Neuronal stem cell (in vitro differentiated cells): ENCODE data around the gene MANSC1.

ENCODE experiments used
- DNase-seq: peaks from one replicate; pipeline ENCODE4 v3.0.0-alpha.2; 2013; ENCODE audit warnings: low spot score
- H2AFZ ChIP-seq: one replicate; pipeline ENCODE4 v1.6.1; 2013; ENCODE audit warnings: mild to moderate bottlenecking, low read length, inconsistent platforms
- H2AK5ac ChIP-seq: 2 replicates; pipeline ENCODE4 v1.6.1; 2013; ENCODE audit warnings: low read depth, mild to moderate bottlenecking, inconsistent platforms, low read length, moderate library complexity, mixed read lengths
- H2BK120ac ChIP-seq: 2 replicates; pipeline ENCODE4 v1.6.1; 2013; ENCODE audit warnings: low read depth, mild to moderate bottlenecking, inconsistent platforms, low read length, moderate library complexity, mixed read lengths
- H2BK12ac ChIP-seq: one replicate; pipeline ENCODE4 v1.6.1; 2013; ENCODE audit warnings: low read length, inconsistent platforms
- H2BK15ac ChIP-seq: 2 replicates; pipeline ENCODE4 v1.6.1; 2013; ENCODE audit warnings: mild to moderate bottlenecking, low read length, inconsistent platforms, mixed read lengths
- H2BK5ac ChIP-seq: one replicate; pipeline ENCODE4 v1.6.1; 2013; ENCODE audit warnings: inconsistent platforms, mild to moderate bottlenecking, low read length, moderate library complexity
- H3K14ac ChIP-seq: one replicate; pipeline ENCODE4 v1.6.1; 2013; ENCODE audit warnings: low read length, inconsistent platforms
- H3K18ac ChIP-seq: 2 replicates; pipeline ENCODE4 v1.6.1; 2013; ENCODE audit warnings: low read length, inconsistent platforms
- H3K23ac ChIP-seq: 2 replicates; pipeline ENCODE4 v1.6.1; 2013; ENCODE audit warnings: low read depth, mild to moderate bottlenecking, mixed read lengths, low read length, inconsistent platforms; ENCODE audit not compliant: poor library complexity
- H3K27ac ChIP-seq: replicated peaks from 3 replicates; pipeline ENCODE4 v1.5.1; 2013; ENCODE audit warnings: low read length, inconsistent platforms
- H3K27me3 ChIP-seq, 3 experiments: 2 replicates each; pipeline ENCODE4 v1.6.1; 2013; ENCODE audit warnings: low read length in 3 of 3, mild to moderate bottlenecking in 2 of 3, inconsistent platforms in 1 of 3, low read depth in 1 of 3, mixed read lengths in 1 of 3, moderate library complexity in 1 of 3; ENCODE audit not compliant: control insufficient read depth in 3 of 3, insufficient read depth in 3 of 3
- H3K36me3 ChIP-seq, 2 donors: replicated peaks in 1 of 2; 2 replicates each; pipeline ENCODE4 v1.6.1; 2013; ENCODE audit warnings: low read length in 2 of 2; ENCODE audit not compliant: control insufficient read depth in 2 of 2, insufficient read depth in 2 of 2
- H3K4ac ChIP-seq: 2 replicates; pipeline ENCODE4 v1.6.1; 2013; ENCODE audit warnings: inconsistent platforms, mild to moderate bottlenecking, low read length, moderate library complexity
- H3K4me1 ChIP-seq, 2 donors: 1 replicate in 1 of 2; 2 replicates in 1 of 2; pipeline ENCODE4 v1.6.1; 2013; ENCODE audit warnings: low read length in 2 of 2, low read depth in 1 of 2; ENCODE audit not compliant: control insufficient read depth in 2 of 2, insufficient read depth in 1 of 2
- H3K4me2 ChIP-seq: one replicate; pipeline ENCODE4 v1.6.1; 2013; ENCODE audit warnings: mild to moderate bottlenecking, low read length, inconsistent platforms; ENCODE audit not compliant: insufficient read depth, poor library complexity, severe bottlenecking
- H3K4me3 ChIP-seq, 2 donors: 2 replicates each; pipeline ENCODE4 v1.5.1; 2013; ENCODE audit warnings: low read length in 2 of 2, mild to moderate bottlenecking in 2 of 2, inconsistent platforms in 1 of 2, moderate library complexity in 1 of 2
- H3K79me1 ChIP-seq: one replicate; pipeline ENCODE4 v1.6.1; 2013; ENCODE audit warnings: low read depth, mild to moderate bottlenecking, inconsistent platforms, low read length, moderate library complexity
- H3K9ac ChIP-seq: one replicate; pipeline ENCODE4 v1.6.1; 2013; ENCODE audit warnings: mild to moderate bottlenecking, low read depth, low read length, inconsistent platforms; ENCODE audit not compliant: poor library complexity
- H3K9me3 ChIP-seq, 2 donors: replicated peaks in 1 of 2; 2 replicates each; pipeline versions ENCODE3 to v1.6.1; 2013; ENCODE audit warnings: low read length in 2 of 2, mild to moderate bottlenecking in 2 of 2, inconsistent platforms in 1 of 2, low read depth in 1 of 2, mixed read lengths in 1 of 2, moderate library complexity in 1 of 2; ENCODE audit not compliant: control insufficient read depth in 2 of 2, insufficient read depth in 1 of 2
- H4K8ac ChIP-seq: one replicate; pipeline ENCODE4 v1.6.1; 2013; ENCODE audit warnings: low read depth, mild to moderate bottlenecking, inconsistent platforms, low read length, moderate library complexity
- H4K91ac ChIP-seq: one replicate; pipeline ENCODE4 v1.6.1; 2013; ENCODE audit warnings: low read length, low read depth, mild to moderate bottlenecking, inconsistent platforms; ENCODE audit not compliant: poor library complexity
- WGBS, 2 donors: extraction: QIAGEN DNeasy Blood & Tissue Kit; methylation state at CpG; one replicate each; pipeline ENCODE4 v1.1.7; 2013; ENCODE audit warnings: missing lambda C conversion rate in 2 of 2, mixed read lengths in 1 of 2; ENCODE audit not compliant: insufficient read length in 2 of 2, insufficient replicate concordance in 1 of 2; ENCODE audit errors: extremely low coverage in 2 of 2; 5-methylcytosine and 5-hydroxymethylcytosine counted together

The MANSC1 gene

DNA sequence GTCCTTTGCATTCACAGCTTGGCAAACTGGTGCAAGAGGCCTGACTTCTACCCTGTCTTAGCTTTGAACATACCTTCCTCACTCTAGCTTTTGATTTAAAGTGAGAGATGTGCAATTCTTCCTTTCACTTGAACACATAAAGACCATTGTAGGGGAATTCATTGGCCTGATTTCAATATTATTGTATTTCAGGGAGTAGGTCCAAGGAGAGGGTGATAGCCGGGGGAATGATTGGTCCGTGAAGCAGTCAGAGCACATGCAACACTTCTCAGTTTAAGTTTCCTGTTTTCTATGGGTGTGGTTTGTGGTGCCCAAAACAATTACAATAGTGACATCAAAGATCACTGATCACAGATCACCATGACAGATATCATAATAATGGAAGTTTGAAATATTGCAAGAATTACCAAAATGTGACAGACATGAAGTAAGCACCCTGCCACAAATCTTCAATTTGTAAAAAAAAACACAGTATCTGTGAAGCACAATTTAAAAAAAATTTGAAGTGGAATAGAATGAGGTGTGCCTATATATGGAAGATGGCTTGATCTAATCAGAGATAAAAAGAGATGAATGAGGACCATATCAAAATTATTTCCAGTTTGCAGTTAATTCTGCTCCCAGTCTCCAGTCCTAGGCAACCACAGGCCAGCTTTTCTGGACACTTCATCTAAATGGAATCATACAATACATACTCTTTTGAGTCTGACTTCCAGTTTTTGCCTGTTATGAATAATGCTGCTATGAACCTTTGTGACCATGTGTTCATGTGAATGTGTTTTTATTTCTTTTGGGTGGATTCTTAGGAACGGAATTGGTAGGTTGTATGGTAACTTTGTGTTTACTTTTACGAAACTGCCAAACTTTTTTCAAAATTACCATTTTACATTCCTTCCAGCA lies 30.0 kb upstream of the MANSC1 start:
- Histone ChIP-seq H3K4ac (no peak overlapping the region), H3K14ac (no peak overlapping the region), H2BK15ac (no peak overlapping the region), H3K27ac (peak overlapping the region; percentile 5), H3K36me3 (peaks cover 0 to 3% of the 10 kb centered on the region in 2 donors), H2AK5ac (no peak overlapping the region), H3K18ac (no peak overlapping the region), H2BK5ac (no peak overlapping the region), H3K23ac (no peak overlapping the region), H3K79me1 (no peaks in the 10 kb centered on the region), H2AFZ (no peak overlapping the region), H3K27me3 (no peaks in the 10 kb centered on the region), H3K9me3 (peaks cover 2 to 4% of the 10 kb centered on the region in 2 donors), H4K8ac (no peak overlapping the region), H2BK120ac (no peak overlapping the region), H3K4me1 (peaks cover 9 to 10% of the 10 kb centered on the region in 2 donors), H2BK12ac (no peak overlapping the region), H4K91ac (no peak overlapping the region), H3K4me2 (no peak overlapping the region), H3K4me3 (no peak overlapping the region), H3K9ac (no peak overlapping the region)
- WGBS, 2 donors, result no CpG with 5 or more reads among the region's 4 CpGs
- no peak for DNase-seq

DNA sequence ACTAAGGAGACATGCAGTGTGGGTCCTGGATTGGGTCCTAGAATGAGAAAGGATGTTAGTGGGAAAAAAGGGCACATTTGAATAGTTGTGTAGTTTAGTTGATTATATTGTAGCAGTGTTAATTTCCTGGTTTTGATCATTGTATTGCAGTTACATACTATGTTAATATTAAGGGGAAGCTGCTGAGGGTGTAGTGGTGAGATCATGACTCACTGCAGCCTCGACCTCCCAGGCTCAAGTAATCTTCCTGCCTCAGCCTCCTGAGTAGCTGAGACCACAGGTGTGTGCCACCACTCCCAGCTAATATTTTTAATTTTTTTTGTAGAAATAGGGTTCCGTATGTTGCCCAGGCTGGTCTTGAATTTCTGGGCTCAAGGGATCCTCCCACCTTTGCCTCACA lies 28.6 kb upstream of the MANSC1 start:
- DNase-seq, result no peak
- no peak overlapping the region for H3K18ac ChIP-seq
- H3K36me3 ChIP-seq, result peaks cover 0 to 3% of the 10 kb centered on the region in 2 donors
- no peak overlapping the region for H2BK120ac ChIP-seq
- H3K27me3 ChIP-seq, result no peaks in the 10 kb centered on the region
- peaks cover 2 to 4% of the 10 kb centered on the region in 2 donors for H3K9me3 ChIP-seq
- H3K4me3 ChIP-seq, result no peak overlapping the region
- H2BK5ac ChIP-seq, result no peak overlapping the region
- H2BK12ac ChIP-seq, result no peak overlapping the region
- no CpG with 5 or more reads among the region's 2 CpGs for WGBS, 2 donors
- H4K91ac ChIP-seq, result no peak overlapping the region
- no peaks in the 10 kb centered on the region for H3K79me1 ChIP-seq
- H2BK15ac ChIP-seq, result no peak overlapping the region
- H2AFZ ChIP-seq, result no peak overlapping the region
- peaks cover 0 to 7% of the 10 kb centered on the region in 2 donors for H3K4me1 ChIP-seq
- H3K27ac ChIP-seq, result no peak overlapping the region
- H2AK5ac ChIP-seq, result no peak overlapping the region
- no peak overlapping the region for H4K8ac ChIP-seq
- no peak overlapping the region for H3K9ac ChIP-seq
- H3K4me2 ChIP-seq, result no peak overlapping the region
- no peak overlapping the region for H3K23ac ChIP-seq
- no peak overlapping the region for H3K14ac ChIP-seq
- H3K4ac ChIP-seq, result no peak overlapping the region

GRCh38 chr12:12376646-12377448 lies 26.8 kb upstream of the MANSC1 start:
- H3K4ac ChIP-seq, result peak overlapping the region; percentile 23
- H4K91ac ChIP-seq, result no peak overlapping the region
- H3K79me1 ChIP-seq, result no peaks in the 10 kb centered on the region
- no peak overlapping the region for H4K8ac ChIP-seq
- no peaks in the 10 kb centered on the region for H3K9me3 ChIP-seq
- H2BK12ac ChIP-seq, result no peak overlapping the region
- peaks cover 0 to 5% of the 10 kb centered on the region in 2 donors for H3K4me1 ChIP-seq
- WGBS, 2 donors, result no CpG with 5 or more reads among the region's 12 CpGs
- H3K23ac ChIP-seq, result no peak overlapping the region
- H3K27ac ChIP-seq, result no peak overlapping the region
- no peak overlapping the region for H2BK5ac ChIP-seq
- H3K27me3 ChIP-seq, result no peaks in the 10 kb centered on the region
- H3K4me3 ChIP-seq, result no peak overlapping the region
- no peak overlapping the region for H2BK120ac ChIP-seq
- no peak overlapping the region for H3K18ac ChIP-seq
- no peak overlapping the region for H3K14ac ChIP-seq
- H2BK15ac ChIP-seq, result no peak overlapping the region
- no peak overlapping the region for H3K9ac ChIP-seq
- DNase-seq, result peak; percentile 50
- H3K36me3 ChIP-seq, result no peaks in the 10 kb centered on the region
- no peak overlapping the region for H3K4me2 ChIP-seq
- H2AFZ ChIP-seq, result no peak overlapping the region
- no peak overlapping the region for H2AK5ac ChIP-seq
